GM12892 (cell line): ENCODE results near the gene CRIP3.

Source experiments
- POLR2A ChIP-seq: IDR thresholded peaks from 2 replicates; pipeline ENCODE4 v1.6.1; 2011; ENCODE audit warnings: low read depth, low read length, control low read depth
- POLR2AphosphoS5 ChIP-seq: IDR thresholded peaks from 2 replicates; pipeline ENCODE4 v1.6.1; 2011; ENCODE audit warnings: low read depth, low read length, control low read depth

GRCh38 chr6:43258180-43258579 is 50.4 kb downstream of the CRIP3 start:
- TF ChIP-seq POLR2A (no peak), POLR2AphosphoS5 (no peak)
